Sigmoid colon (tissue), 7 donors: ENCODE measurements around the gene GGTLC1. TPM values are rescaled to one million over a fixed set of nuclear protein-coding genes. Genes with fewer than 3 reads are reported as not detected.

Experiments used
- DNase-seq: peaks from one replicate; pipeline ENCODE4 v3.0.0-alpha.2; 2019
- H3K27ac ChIP-seq, 4 donors: fragments of 200-600 bp; sonication (generic); one replicate each; pipeline ENCODE4 v1.5.1; 2016 to 2019; ENCODE audit warnings: mild to moderate bottlenecking in 1 of 4
- H3K27me3 ChIP-seq, 3 donors: fragments of 200-600 bp; sonication (generic); one replicate each; pipeline ENCODE4 v1.5.1; 2019; ENCODE audit warnings: mild to moderate bottlenecking in 1 of 3
- H3K36me3 ChIP-seq, 4 donors: fragments of 200-600 bp; sonication (generic); one replicate each; pipeline ENCODE4 v1.5.1; 2016 to 2019
- H3K4me1 ChIP-seq, 4 donors: fragments of 200-600 bp; sonication (generic); one replicate each; pipeline ENCODE4 v1.5.1; 2017 to 2019
- H3K4me3 ChIP-seq, 4 donors: fragments of 200-600 bp; sonication (generic); one replicate each; pipeline ENCODE4 v1.5.1; 2017 to 2019; ENCODE audit warnings: mild to moderate bottlenecking in 2 of 4, moderate library complexity in 1 of 4
- H3K9me3 ChIP-seq, 4 donors: fragments of 200-600 bp in 3 of 4; sonication (generic) in 3 of 4; one replicate each; pipeline versions ENCODE4 v1.5.1 to v1.6.1; 2013 to 2019
- EP300 ChIP-seq, 4 donors: sonication (generic); formaldehyde crosslinking; IDR thresholded peaks; one replicate each; pipeline ENCODE4 v1.6.1; 2017; ENCODE audit warnings: antibody characterized with exemption in 4 of 4
- POLR2A ChIP-seq, 2 donors: fragments of 450-650 bp; IDR thresholded peaks; one replicate each; pipeline ENCODE4 v1.6.1; 2016; ENCODE audit warnings: antibody characterized with exemption in 2 of 2, mild to moderate bottlenecking in 2 of 2, moderate library complexity in 2 of 2
- POLR2AphosphoS5 ChIP-seq, 4 donors: sonication (generic); formaldehyde crosslinking; IDR thresholded peaks; one replicate each; pipeline ENCODE4 v1.6.1; 2017; ENCODE audit warnings: antibody characterized with exemption in 4 of 4
- WGBS, 2 donors: extraction: QIAGEN DNeasy Blood & Tissue Kit; methylation state at CpG; one replicate each; pipeline ENCODE4 v1.1.7; 2013; 5-methylcytosine and 5-hydroxymethylcytosine counted together
- intact Hi-C: fragments of 100-400 bp; cut with DNase I; formaldehyde crosslinking; loops from one replicate; pipeline ENCODE4 v1.15.1; 2023
- polyA plus RNA-seq, 3 donors: library from polyadenylated mRNA; stranded (reverse); fragments of 200-250 nt; gene quantifications; one replicate each; pipeline ENCODE4 v1.2.3, GENCODE V29; 2013
- total RNA-seq, 4 donors: library from RNA; depleted of rRNA; stranded (reverse); fragments of >200 nt; gene quantifications; one replicate each; pipeline ENCODE4 v1.1.0, GENCODE V29; 2016
- TF ChIP-seq, protein P1 (sequence below), 4 experiments: fragments of 450-650 bp in 3 of 4; fragments of 200-600 bp in 1 of 4; IDR thresholded peaks; one replicate each; pipeline ENCODE4 v1.5.1; 2016 to 2019; ENCODE audit warnings: antibody characterized with exemption in 4 of 4, mild to moderate bottlenecking in 3 of 4, moderate library complexity in 2 of 4
- donor health status: healthy with polysubstance abuse.
- donor health status: Bipolar disorder and iron deficiency.
- donor health status: healthy.

GGTLC1 gene
- total and polyA plus RNA-seq, 7 donors = not detected

DNA sequence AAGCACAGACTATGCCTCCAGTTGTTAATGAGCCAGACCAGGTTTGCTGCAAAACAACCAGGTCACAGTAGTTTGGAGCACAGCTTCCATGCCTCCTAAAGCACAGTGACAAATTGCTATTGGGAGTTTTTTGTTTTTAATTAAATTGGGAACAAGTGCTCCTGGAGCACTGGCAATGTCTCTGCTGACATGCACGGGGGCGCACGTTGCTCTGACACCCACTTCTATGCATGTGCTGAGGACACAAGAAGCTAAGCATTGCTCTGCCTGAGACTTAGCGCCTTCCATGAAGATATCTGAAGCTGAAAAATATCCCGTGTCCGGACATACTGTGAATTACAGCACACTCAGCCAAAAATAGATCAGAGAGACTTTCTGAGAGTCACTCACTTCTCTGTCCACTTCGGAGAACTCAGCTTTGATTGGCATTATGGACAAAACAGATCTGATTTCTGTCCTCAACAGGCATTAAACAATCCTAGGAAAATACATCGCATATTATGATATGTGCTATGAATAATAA lies 18.6 kb upstream of the GGTLC1 start:
- intact Hi-C loops = no loop called here
- TF ChIP-seq, protein P1, sequence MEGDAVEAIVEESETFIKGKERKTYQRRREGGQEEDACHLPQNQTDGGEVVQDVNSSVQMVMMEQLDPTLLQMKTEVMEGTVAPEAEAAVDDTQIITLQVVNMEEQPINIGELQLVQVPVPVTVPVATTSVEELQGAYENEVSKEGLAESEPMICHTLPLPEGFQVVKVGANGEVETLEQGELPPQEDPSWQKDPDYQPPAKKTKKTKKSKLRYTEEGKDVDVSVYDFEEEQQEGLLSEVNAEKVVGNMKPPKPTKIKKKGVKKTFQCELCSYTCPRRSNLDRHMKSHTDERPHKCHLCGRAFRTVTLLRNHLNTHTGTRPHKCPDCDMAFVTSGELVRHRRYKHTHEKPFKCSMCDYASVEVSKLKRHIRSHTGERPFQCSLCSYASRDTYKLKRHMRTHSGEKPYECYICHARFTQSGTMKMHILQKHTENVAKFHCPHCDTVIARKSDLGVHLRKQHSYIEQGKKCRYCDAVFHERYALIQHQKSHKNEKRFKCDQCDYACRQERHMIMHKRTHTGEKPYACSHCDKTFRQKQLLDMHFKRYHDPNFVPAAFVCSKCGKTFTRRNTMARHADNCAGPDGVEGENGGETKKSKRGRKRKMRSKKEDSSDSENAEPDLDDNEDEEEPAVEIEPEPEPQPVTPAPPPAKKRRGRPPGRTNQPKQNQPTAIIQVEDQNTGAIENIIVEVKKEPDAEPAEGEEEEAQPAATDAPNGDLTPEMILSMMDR (IDR thresholded peaks at IDR 0.05) = no peak
- TF ChIP-seq POLR2A (IDR thresholded peaks at IDR 0.05) = no peak
- TF ChIP-seq POLR2AphosphoS5 (IDR thresholded peaks at IDR 0.05) = no peak
- TF ChIP-seq EP300 (IDR thresholded peaks at IDR 0.05) = no peak
- 87% methylated on average over 8 of the region's 8 CpGs for WGBS, 2 donors
- Histone ChIP-seq H3K27me3 (no peaks in the 10 kb centered on the region), H3K36me3 (no peaks in the 10 kb centered on the region), H3K4me3 (no peak overlapping the region), H3K4me1 (no peaks in the 10 kb centered on the region), H3K27ac (no peak overlapping the region), H3K9me3 (no peaks in the 10 kb centered on the region)
- no peak for DNase-seq

DNA sequence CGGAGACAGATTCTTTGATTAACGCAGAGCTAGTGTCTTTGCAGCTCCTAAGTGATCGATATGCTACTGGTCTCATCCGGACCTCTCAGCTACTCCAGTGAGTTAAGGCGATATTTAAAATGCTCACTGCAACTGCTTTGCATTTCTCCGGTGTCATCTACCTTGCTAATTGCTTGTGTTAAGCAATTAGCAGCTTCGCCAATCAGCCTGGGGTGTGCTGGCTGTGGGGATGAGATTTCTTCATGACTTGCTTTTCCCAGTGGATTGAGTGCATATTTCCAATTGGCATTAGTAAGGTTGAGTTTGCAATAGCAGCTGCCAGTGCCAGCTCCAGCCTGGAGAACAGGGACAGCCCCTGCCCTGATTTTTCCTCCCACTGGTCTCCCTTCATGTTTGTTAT lies 18.0 kb upstream of the GGTLC1 start:
- Histone ChIP-seq H3K4me1 (no peaks in the 10 kb centered on the region), H3K27me3 (no peaks in the 10 kb centered on the region), H3K9me3 (no peaks in the 10 kb centered on the region), H3K27ac (no peak overlapping the region), H3K36me3 (no peaks in the 10 kb centered on the region), H3K4me3 (no peak overlapping the region)
- DNase-seq = no peak
- TF ChIP-seq POLR2A (IDR thresholded peaks at IDR 0.05) (no peak), EP300 (IDR thresholded peaks at IDR 0.05) (no peak), POLR2AphosphoS5 (IDR thresholded peaks at IDR 0.05) (no peak)
- TF ChIP-seq, protein P1 (IDR thresholded peaks at IDR 0.05) = no peak
- intact Hi-C loops = no loop called here
- WGBS, 2 donors = 87 to 90% methylated on average over 7 of the region's 7 CpGs

DNA sequence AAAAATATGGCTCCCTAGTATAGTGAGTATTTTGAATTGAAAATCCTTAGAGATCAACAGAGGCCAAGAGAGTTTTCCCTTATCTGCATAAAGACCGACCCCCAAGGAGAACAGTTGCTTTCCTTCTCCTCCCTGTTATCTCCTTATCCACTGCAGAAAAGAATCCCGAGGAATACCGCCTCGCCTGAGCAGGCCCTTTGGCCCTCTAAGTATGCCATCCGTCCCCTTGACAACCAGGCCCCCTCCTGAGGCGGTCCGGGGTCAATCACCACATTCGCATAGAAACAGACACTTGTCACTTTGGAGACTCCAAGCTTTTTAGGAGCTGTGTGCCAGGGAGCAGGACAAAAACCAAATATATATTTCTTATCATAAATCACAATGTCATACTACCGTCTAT lies 15.9 kb upstream of the GGTLC1 start:
- 71 to 74% methylated on average over 9 of the region's 9 CpGs for WGBS, 2 donors
- Histone ChIP-seq H3K27me3 (peaks cover 0 to 3% (median 0%) of the 10 kb centered on the region in 3 donors), H3K4me3 (no peak overlapping the region), H3K4me1 (no peaks in the 10 kb centered on the region), H3K9me3 (no peaks in the 10 kb centered on the region), H3K27ac (no peak overlapping the region), H3K36me3 (no peaks in the 10 kb centered on the region)
- no peak for DNase-seq
- TF ChIP-seq POLR2AphosphoS5 (IDR thresholded peaks at IDR 0.05) (no peak), POLR2A (IDR thresholded peaks at IDR 0.05) (no peak), EP300 (IDR thresholded peaks at IDR 0.05) (no peak)
- TF ChIP-seq, protein P1 (IDR thresholded peaks at IDR 0.05) = no peak
- intact Hi-C loops = no loop called here

DNA sequence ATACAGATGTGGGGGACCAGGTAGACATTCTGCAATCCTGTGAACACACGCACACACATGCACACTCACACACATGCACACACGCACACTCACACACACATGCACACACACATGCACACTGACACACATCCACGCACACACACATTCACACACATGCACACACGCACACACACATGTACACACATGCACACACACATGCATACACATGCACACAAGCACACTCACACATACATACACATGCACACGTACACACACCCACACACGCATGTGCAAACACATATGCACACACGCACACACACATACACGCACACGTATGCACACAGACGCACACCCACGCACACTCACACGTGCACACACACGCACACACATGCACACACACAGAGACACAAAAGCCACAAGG lies 14.3 kb upstream of the GGTLC1 start:
- Histone ChIP-seq H3K27ac (no peak overlapping the region), H3K9me3 (no peaks in the 10 kb centered on the region), H3K4me1 (no peaks in the 10 kb centered on the region), H3K27me3 (peaks cover 0 to 3% (median 0%) of the 10 kb centered on the region in 3 donors), H3K36me3 (no peaks in the 10 kb centered on the region), H3K4me3 (no peak overlapping the region)
- DNase-seq = no peak
- intact Hi-C loops = no loop called here
- TF ChIP-seq, protein P1 (IDR thresholded peaks at IDR 0.05) = no peak
- no peak for TF ChIP-seq EP300 (IDR thresholded peaks at IDR 0.05)
- TF ChIP-seq POLR2AphosphoS5 (IDR thresholded peaks at IDR 0.05) = no peak
- no peak for TF ChIP-seq POLR2A (IDR thresholded peaks at IDR 0.05)
- 95 to 96% methylated on average over 13 of the region's 13 CpGs for WGBS, 2 donors
